ENCODE data around the gene PRR33. TPM values are rescaled to one million over a fixed set of nuclear protein-coding genes. Genes with fewer than 3 reads are reported as not detected.
"Not testable (repeated sequence)": the region's sequence is repeated elsewhere in the genome, so short reads cannot be mapped to it uniquely, and the experiment has no call there.

Gene PRR33
- total and polyA plus RNA-seq, 7 donors = 0.16 to 8.9 (median 1.6) TPM

DNA sequence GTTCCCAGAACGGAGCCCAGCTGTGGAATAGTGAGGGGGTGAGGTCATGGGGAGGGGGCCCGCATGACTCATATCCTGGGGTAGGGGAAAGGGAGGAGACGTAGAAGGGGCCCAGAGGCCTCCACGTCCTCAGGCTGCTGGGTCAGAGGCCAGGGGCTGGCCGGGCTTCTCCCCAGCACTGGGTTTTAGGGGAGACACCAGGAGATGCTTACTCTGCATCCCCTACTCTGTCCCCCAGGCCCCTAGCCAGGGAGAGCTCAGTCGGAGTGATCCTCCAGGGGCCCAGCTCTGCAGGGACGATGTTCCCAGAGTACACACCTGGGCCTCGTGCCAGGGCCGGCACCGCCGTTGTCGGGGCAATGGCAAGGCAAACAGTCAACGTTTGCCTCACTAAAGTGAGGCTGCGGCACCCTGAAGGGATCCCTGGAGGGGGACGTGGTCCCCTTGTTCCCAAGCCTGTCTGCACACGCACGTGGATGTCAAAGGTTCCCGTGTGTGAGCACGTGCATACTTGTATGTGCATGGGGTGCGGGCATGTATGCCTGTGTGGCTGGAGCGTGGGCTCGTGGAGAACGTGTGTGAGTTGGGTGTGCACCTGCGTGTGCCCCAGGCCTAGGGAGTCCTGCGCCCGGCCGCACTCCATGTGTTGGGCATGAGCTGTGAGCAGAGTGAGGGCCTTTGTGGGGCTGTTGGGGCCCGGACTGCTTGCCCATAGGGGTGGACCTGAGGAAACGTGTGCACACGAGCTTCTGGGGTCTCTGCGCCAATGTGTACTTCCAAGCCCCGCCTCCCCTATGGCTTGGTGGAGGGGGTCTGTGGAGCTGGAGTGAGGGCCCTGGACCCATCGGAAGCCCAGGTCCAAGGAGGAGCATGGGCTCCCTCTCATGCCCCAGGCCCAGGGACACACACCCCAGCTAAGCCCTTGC is 14.2 kb downstream of the PRR33 start:
- ATAC-seq = no peak
- Histone ChIP-seq H3K27me3 (ENCODE audit: insufficient read depth in 3 of 3, low read length in 2 of 3) (peaks cover 0 to 19% (median 10%) of the 10 kb centered on the region in 3 donors), H3K4me1 (peaks cover 25% of the 10 kb centered on the region), H3K36me3 (ENCODE audit: insufficient read depth in 1 of 2, low read depth in 1 of 2) (no peaks in the 10 kb centered on the region), H3K4me3 (no peak overlapping the region), H3K27ac (peak overlapping the region; percentile 68), H3K9me3 (no peaks in the 10 kb centered on the region)
- intact Hi-C loops (cut with DNase I) = no loop called here
- TF ChIP-seq CTCF (IDR thresholded peaks at IDR 0.05) = no peak
- 31 to 47% (median 35%) methylated on average over 32 to 33 of the region's 33 CpGs for WGBS, 3 donors
- DNase-seq = peak; percentile 62 to 80

DNA sequence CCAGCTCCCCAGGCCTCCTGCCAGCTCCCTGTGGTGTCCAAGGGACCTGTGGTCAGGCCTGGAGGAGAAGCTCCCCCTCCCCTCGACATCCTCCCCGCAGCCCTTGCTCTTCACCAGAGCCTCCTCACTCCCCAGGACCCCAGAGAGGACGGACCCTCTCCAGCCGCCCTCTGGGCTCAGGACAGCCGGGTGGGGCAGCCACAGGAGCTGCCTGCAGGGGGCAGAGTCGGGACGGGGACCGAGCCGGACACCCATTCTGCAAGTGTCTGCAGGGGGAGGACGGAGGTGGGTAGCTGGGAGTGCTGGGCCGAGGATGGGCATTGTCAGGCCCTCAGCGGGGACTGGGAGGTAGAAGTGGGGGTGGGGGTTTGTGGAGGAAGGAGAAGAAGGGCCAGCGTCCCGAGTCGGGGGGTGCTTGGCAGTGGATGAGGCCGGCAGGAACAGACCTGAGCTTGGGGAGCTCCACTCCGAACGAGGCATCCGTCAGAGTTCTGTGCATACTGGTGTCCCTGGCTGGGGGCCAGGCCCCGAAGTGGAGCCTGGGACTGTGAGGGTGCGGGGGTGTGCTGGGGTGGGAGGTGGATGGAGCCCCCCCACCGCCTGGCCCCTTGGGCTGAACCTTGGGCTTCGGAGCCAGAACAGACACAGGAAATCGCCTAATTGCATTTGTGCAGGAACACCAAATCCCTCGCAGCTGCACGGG is 15.2 kb downstream of the PRR33 start:
- DNase-seq (peak; percentile 78 to 89), ATAC-seq (peak; percentile 59 to 74 (median 71))
- 5 to 7% (median 5%) methylated on average over 20 to 26 of the region's 26 CpGs for WGBS, 3 donors
- peaks cover 0 to 20% (median 16%) of the 10 kb centered on the region in 3 donors for H3K27me3 ChIP-seq (ENCODE audit: insufficient read depth in 3 of 3, low read length in 2 of 3)
- no peaks in the 10 kb centered on the region for H3K36me3 ChIP-seq (ENCODE audit: insufficient read depth in 1 of 2, low read depth in 1 of 2)
- intact Hi-C loops (cut with DNase I) = no loop called here
- TF ChIP-seq CTCF (IDR thresholded peaks at IDR 0.05) = peak; percentile 62
- peak overlapping the region; percentile 68 for H3K27ac ChIP-seq
- H3K4me3 ChIP-seq = peak overlapping the region; percentile 30
- peaks cover 15% of the 10 kb centered on the region for H3K4me1 ChIP-seq
- no peaks in the 10 kb centered on the region for H3K9me3 ChIP-seq

DNA sequence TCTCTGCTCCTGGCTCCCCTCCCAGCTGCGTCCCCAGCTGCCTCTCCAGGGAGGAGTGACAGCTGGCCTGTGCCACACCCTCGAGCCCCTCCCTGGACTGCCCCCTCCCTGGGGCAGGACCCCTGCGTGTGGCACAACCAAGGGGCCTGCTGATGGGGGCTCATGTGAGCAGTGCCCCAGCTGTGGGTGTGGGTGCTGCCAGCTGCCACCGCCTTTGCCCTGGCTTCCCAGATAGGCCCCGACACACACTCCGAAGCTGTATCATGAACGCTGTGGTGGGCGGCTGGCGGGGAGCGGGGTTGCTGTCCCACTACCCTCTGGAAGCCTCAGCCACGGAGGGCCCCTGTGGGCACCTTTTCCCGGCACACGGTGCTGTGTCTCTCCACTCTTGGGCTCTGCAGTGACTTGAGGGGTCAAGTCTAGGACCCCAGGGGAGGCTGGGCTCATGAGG is 15.8 kb downstream of the PRR33 start:
- Histone ChIP-seq H3K27me3 (ENCODE audit: insufficient read depth in 3 of 3, low read length in 2 of 3) (peaks cover 0 to 26% (median 18%) of the 10 kb centered on the region in 3 donors), H3K27ac (peak overlapping the region; percentile 68), H3K4me1 (peaks cover 12% of the 10 kb centered on the region)
- intact Hi-C loops (cut with DNase I); H3K36me3 ChIP-seq (ENCODE audit: insufficient read depth in 1 of 2, low read depth in 1 of 2); H3K9me3 ChIP-seq; ATAC-seq; H3K4me3 ChIP-seq: not testable (repeated sequence)
- peak in 1 of 2 donors; percentile 58 for DNase-seq
- 21 to 23% (median 22%) methylated on average over 10 to 13 of the region's 13 CpGs for WGBS, 3 donors

GRCh38 chr11:1875093-1875850 is 16.4 kb downstream of the PRR33 start:
- Histone ChIP-seq H3K4me1 (peaks cover 12% of the 10 kb centered on the region), H3K9me3 (no peaks in the 10 kb centered on the region), H3K27ac (peak overlapping the region; percentile 68), H3K36me3 (ENCODE audit: insufficient read depth in 1 of 2, low read depth in 1 of 2) (no peaks in the 10 kb centered on the region), H3K27me3 (ENCODE audit: insufficient read depth in 3 of 3, low read length in 2 of 3) (peaks cover 0 to 32% (median 18%) of the 10 kb centered on the region in 3 donors), H3K4me3 (peak overlapping the region; percentile 30)
- no peak for TF ChIP-seq CTCF (IDR thresholded peaks at IDR 0.05)
- ATAC-seq (no peak), DNase-seq (peak in 1 of 2 donors; percentile 77)
- intact Hi-C loops (cut with DNase I) = no loop called here
- WGBS, 3 donors = 23 to 52% (median 28%) methylated on average over 23 to 28 of the region's 28 CpGs

DNA sequence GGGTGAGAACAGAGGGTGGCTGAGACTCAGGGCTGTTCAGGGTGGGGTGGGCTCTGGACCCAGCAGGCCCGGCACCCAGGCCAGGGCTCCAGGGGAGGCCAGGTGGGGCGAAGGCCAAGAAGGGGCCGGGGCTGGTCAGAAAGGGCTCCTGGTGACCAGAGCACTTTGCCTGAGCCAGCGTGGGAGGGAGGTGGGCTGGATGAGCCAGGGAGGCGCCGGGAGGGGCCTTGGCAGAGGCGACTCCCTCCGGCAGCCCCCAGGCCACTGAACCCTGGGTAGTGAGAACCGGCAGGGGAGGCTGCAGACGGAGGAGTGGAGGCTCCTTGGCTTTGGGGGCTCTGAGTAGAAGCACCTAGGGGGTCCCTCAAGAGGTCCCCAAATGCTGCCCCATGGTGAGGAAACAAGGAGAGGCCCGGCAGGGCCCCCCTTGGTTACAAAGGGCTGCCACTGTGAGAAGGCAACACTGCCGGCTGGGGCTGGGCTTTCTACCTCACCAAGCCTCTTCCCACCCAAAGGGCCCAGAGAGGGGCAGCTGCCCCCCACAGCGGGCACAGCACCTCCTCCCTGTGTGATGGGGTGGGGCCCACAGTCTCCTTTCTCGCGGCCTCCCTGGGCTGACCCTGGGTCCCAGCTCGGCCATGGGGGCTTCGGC is 17.1 kb downstream of the PRR33 start:
- ATAC-seq; intact Hi-C loops (cut with DNase I); H3K9me3 ChIP-seq; H3K36me3 ChIP-seq (ENCODE audit: insufficient read depth in 1 of 2, low read depth in 1 of 2): not testable (repeated sequence)
- peak overlapping the region; percentile 30 for H3K4me3 ChIP-seq
- WGBS, 3 donors = 42 to 57% (median 44%) methylated on average over 17 of the region's 17 CpGs
- peak; percentile 42 to 66 for DNase-seq
- H3K4me1 ChIP-seq = peaks cover 12% of the 10 kb centered on the region
- peaks cover 0 to 39% (median 18%) of the 10 kb centered on the region in 3 donors for H3K27me3 ChIP-seq (ENCODE audit: insufficient read depth in 3 of 3, low read length in 2 of 3)
- peak overlapping the region; percentile 68 for H3K27ac ChIP-seq

DNA sequence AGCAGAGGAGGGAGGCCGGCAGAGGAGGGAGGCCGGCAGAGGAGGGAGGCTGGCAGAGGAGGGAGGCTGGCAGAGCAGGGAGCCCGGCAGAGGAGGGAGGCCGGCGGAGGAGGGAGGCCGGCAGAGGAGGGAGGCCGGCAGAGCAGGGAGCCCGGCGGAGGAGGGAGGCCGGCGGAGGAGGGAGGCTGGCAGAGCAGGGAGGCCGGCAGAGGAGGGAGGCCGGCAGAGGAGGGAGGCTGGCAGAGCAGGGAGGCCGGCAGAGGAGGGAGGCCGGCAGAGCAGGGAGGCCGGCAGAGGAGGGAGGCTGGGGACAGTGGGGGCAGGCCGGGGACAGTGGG is 17.9 kb downstream of the PRR33 start:
- WGBS, 3 donors = 29 to 57% (median 39%) methylated on average over 8 to 17 of the region's 17 CpGs
- H3K27ac ChIP-seq; DNase-seq; H3K36me3 ChIP-seq (ENCODE audit: insufficient read depth in 1 of 2, low read depth in 1 of 2); H3K9me3 ChIP-seq; ATAC-seq; intact Hi-C loops (cut with DNase I): not testable (repeated sequence)
- H3K4me1 ChIP-seq = peaks cover 12% of the 10 kb centered on the region
- peaks cover 0 to 45% (median 19%) of the 10 kb centered on the region in 3 donors for H3K27me3 ChIP-seq (ENCODE audit: insufficient read depth in 3 of 3, low read length in 2 of 3)
- H3K4me3 ChIP-seq = peak overlapping the region; percentile 18

All from psoas muscle (tissue), 8 donors.